Chondrocyte (in vitro differentiated cells): ENCODE measurements around the gene TCP11. TPM values are rescaled to one million over a fixed set of nuclear protein-coding genes. Genes with fewer than 3 reads are reported as not detected.

Experiments
- DNase-seq: peaks from one replicate; pipeline ENCODE4 v3.0.0; 2021; ENCODE audit warnings: mixed read lengths, low spot score
- H3K27ac Mint-ChIP-seq: one replicate; pipeline ENCODE4 v1.8.0; 2021; ENCODE audit warnings: mild to moderate bottlenecking, moderate library complexity, mixed read lengths; ENCODE audit not compliant: unreplicated experiment
- H3K27me3 Mint-ChIP-seq: 2 replicates; pipeline ENCODE4 v1.8.0; 2021; ENCODE audit warnings: low read depth, mixed read lengths
- H3K36me3 Mint-ChIP-seq: 2 replicates; pipeline ENCODE4 v1.8.0; 2021; ENCODE audit warnings: low read depth, mixed read lengths
- H3K4me1 Mint-ChIP-seq: 2 replicates; pipeline ENCODE4 v1.8.0; 2021; ENCODE audit warnings: low read depth, mild to moderate bottlenecking, mixed read lengths
- H3K4me3 Mint-ChIP-seq: one replicate; pipeline ENCODE4 v1.8.0; 2021; ENCODE audit warnings: mild to moderate bottlenecking, moderate library complexity, mixed read lengths; ENCODE audit not compliant: unreplicated experiment
- H3K9me3 Mint-ChIP-seq: 2 replicates; pipeline ENCODE4 v1.8.0; 2021; ENCODE audit warnings: low read depth, mixed read lengths
- CTCF ChIP-seq: fragments of 200-600 bp; sonication (generic); IDR thresholded peaks from 2 replicates; pipeline ENCODE4 v1.5.0; 2021; ENCODE audit warnings: antibody characterized with exemption, mild to moderate bottlenecking, moderate library complexity
- total RNA-seq: library from RNA; stranded (reverse); gene quantifications from 3 replicates; pipeline ENCODE4 v1.2.1, GENCODE V29; 2021

The TCP11 gene
- total RNA-seq, 1 donor from 2014 or later, result not detected

DNA sequence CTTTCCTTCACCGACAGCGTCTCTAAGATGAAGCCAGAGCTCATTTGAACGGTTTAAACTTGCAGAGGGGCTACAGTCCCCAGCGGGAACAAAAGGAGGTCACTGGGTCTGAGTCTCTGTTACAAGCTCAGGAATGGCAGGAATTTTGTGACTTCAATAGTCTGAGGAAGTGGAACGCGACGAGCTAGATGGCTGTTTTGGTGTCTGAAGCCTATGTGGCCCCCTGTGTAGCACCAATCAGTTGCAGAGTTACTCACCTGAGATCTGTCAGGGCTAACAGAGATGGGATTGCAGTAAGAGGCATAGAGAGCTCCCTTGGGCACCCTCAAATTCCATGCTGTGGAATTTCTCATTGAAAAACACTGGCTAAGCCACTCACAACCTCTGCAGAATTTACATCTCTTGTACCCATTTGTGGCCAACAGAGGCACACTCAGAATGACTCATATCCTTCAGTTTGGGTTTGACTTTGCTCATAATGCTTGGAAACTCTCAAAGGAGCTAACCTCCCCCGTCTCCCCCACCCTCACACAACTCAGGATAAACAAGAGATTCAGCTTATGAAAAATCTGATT is 7.1 kb upstream of the TCP11 start:
- Mint-ChIP-seq H3K27me3 (no peaks in the 10 kb centered on the region), H3K27ac (peak overlapping the region; percentile 88), H3K4me1 (peaks cover 60% of the 10 kb centered on the region), H3K36me3 (no peaks in the 10 kb centered on the region), H3K4me3 (peak overlapping the region; percentile 13), H3K9me3 (no peaks in the 10 kb centered on the region)
- DNase-seq, result no peak
- TF ChIP-seq CTCF, result no peak

DNA sequence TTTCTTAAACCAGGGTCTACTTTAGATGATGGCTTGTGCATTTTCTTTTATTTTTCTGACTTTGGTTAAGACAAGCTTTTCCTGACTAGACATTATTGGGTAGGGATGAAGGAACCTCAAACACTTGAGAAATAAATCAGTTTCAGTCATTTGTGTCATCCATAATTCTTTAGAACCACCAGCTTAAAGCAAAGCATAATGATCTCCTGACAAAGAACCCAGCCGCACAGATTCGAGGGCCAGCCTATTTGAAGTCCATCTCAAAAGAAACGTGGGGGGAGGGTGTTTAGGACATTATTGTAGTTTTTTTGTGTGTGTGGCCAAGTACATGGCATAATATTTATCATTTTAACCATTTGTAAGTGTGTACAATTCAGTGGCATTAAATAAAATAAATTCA is 6.3 kb upstream of the TCP11 start:
- no peak for TF ChIP-seq CTCF
- no peak for DNase-seq
- H3K9me3 Mint-ChIP-seq, result no peaks in the 10 kb centered on the region
- H3K27ac Mint-ChIP-seq, result peak overlapping the region; percentile 88
- no peaks in the 10 kb centered on the region for H3K27me3 Mint-ChIP-seq
- no peak overlapping the region for H3K4me3 Mint-ChIP-seq
- H3K36me3 Mint-ChIP-seq, result no peaks in the 10 kb centered on the region
- peaks cover 63% of the 10 kb centered on the region for H3K4me1 Mint-ChIP-seq

DNA sequence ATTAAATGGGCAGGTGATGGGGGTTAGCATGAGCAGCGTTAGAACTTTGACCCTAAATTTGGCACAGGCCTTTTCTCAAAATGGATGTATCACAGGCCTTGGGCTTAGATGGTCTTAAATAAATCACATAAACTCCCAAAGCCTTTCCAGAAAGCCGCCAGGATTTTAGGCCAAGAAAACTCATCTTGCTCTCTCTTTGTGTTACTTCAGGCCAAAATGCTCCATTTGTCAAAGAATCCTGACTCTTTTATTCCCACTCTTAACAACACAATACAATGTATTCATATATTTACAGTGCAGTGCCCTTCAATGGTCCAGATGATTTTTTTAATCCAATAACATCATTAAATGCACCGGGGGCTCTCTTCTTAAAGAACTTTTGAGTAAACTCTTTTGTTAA is 5.9 kb upstream of the TCP11 start:
- H3K36me3 Mint-ChIP-seq, result no peaks in the 10 kb centered on the region
- H3K4me1 Mint-ChIP-seq, result peaks cover 61% of the 10 kb centered on the region
- TF ChIP-seq CTCF, result no peak
- no peak for DNase-seq
- H3K27me3 Mint-ChIP-seq, result no peaks in the 10 kb centered on the region
- no peaks in the 10 kb centered on the region for H3K9me3 Mint-ChIP-seq
- H3K27ac Mint-ChIP-seq, result no peak overlapping the region
- H3K4me3 Mint-ChIP-seq, result no peak overlapping the region

- H3K27me3 Mint-ChIP-seq, result no peaks in the 10 kb centered on the region
- H3K27ac Mint-ChIP-seq, result no peak overlapping the region
- H3K4me3 Mint-ChIP-seq, result no peak overlapping the region
- no peak for DNase-seq
- H3K36me3 Mint-ChIP-seq, result no peaks in the 10 kb centered on the region
- H3K4me1 Mint-ChIP-seq, result peaks cover 55% of the 10 kb centered on the region
- TF ChIP-seq CTCF, result peak; percentile 85
- H3K9me3 Mint-ChIP-seq, result no peaks in the 10 kb centered on the region
Observed at GRCh38 chr6:35146453-35146852, 5.3 kb upstream of the TCP11 start.

DNA sequence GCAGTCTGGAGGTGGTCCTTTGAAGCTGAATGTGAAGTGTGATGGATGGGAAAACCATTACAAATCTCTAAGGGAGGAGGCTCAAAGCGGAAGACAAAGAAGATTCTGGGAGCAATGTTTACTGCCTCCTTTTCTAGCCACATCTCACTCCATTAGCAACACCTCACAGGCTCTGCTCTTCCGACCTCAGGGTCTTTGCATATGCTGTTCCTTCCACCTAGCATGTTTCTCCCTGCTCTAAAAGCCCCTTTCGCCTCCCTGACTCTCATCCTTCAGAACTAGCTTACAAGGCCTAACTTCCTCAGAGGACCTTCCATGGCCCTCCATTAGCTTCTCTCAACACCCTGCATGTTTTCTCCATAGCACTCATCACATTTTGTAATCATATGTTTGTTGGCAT is 4.6 kb upstream of the TCP11 start:
- Mint-ChIP-seq H3K27ac (no peak overlapping the region), H3K27me3 (no peaks in the 10 kb centered on the region), H3K36me3 (no peaks in the 10 kb centered on the region), H3K4me3 (no peak overlapping the region), H3K4me1 (peaks cover 51% of the 10 kb centered on the region), H3K9me3 (no peaks in the 10 kb centered on the region)
- no peak for TF ChIP-seq CTCF
- no peak for DNase-seq
